Activated T-helper 9 cell treated with anti-CD3 and anti-CD28 coated beads, Interleukin-2, amount 50 U/mL, for 16 hours (primary cell): ENCODE results near the gene HOXC4.

Source experiments
- DNase-seq: peaks from one replicate; pipeline ENCODE4 v3.0.0-alpha.2; 2020; ENCODE audit warnings: low read depth

The HOXC4 gene

DNA sequence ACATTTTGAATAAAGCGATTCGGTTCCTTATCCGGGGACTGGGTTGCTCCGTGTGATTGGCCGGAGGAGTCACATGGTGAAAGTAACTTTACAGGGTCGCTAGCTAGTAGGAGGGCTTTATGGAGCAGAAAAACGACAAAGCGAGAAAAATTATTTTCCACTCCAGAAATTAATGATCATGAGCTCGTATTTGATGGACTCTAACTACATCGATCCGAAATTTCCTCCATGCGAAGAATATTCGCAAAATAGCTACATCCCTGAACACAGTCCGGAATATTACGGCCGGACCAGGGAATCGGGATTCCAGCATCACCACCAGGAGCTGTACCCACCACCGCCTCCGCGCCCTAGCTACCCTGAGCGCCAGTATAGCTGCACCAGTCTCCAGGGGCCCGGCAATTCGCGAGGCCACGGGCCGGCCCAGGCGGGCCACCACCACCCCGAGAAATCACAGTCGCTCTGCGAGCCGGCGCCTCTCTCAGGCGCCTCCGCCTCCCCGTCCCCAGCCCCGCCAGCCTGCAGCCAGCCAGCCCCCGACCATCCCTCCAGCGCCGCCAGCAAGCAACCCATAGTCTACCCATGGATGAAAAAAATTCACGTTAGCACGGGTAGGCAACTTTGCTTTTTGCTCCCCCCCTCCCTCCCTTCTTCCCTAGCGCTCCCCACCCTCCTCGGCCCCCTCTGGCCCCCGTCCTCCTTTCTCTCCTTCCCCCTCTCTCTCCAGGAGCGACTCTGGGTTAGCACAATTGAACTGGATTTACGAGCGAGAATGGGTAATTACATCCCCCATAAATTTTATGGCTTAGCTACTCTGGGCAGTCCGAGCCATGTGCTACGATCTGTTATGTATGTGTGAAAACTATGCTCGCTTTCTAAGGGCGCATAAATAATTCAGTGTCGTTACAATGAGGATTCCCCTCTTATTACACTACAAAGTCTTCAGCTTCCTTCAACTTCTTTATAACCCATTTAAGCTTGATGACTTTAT lies at the start of gene HOXC4:
Gene HOXC4, plus strand, starts transcription at position 85 of the 991 bp plus-strand sequence. Its CDS starts 88 bp downstream, at position 173.
- no peak for DNase-seq

DNA sequence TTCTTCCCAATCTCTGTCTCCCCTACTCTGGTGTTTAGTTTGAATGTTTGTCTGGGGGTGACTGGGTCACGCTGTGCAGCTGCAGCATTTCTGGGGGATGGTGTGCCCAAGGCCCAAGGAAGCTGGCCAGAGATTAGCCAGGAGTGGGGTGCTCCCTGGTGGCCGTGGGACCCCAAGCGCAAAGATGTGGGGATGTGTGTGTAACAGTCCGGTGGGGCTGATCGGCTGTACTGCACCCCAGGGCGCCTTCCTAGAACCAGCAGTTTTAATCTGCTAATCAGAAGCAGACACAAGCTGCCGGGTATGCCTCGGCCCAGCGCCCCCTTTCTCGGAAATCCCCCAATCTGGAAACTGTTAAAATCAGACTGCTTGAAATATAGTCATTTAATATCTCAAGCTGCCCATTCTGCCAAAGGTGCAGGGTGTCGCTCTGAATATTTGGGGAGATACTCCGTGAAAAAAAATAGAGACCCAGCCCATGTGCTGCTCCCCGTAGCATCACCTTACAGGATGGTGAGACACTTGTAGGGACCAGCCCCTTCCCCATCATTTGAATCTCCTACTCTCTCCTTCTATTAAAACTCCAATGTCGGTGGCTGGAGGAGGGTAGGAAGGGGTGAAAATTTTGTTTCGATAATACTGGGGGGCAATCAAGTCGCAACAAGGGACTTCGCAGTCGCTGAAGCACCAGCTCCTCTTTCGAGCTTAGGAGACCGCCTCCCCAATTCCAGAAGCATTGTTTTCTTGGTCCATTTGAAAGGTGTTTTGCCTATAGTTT lies 49.4 kb upstream of the HOXC4 start:
- DNase-seq = no peak

DNA sequence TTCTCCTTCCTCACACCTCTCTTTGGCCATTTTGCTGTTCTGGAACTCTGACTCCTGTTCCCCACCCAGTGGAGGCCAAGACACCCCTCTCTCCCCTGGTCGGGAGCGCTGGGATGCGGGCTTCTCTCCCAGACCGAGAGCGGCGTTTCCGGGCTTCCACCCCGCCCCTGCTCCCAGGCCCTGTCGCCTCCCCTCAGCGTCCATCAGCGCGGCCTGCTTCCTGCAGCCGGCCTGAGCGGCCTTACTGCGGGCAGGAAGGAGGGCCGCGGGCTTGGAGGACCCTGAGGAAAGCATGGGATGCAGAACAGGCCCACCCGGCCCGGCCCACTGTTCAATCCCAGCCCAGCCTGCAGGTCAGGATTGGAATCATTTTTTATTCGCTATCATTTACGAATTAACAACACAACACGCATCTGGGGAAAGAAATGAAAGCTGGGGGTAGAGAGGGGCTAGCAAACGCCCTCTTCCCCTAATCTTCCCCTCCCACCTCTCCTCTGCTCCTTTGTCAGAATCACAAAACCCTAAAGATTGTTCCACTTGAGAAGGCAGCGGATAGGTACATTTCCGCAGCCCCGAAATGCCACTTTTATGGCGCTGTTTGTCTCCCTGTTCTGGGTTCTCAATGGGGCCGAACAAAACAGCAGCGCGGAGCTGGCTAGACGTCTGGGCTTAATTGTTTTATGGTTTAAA lies 48.6 kb upstream of the HOXC4 start:
- no peak for DNase-seq

DNA sequence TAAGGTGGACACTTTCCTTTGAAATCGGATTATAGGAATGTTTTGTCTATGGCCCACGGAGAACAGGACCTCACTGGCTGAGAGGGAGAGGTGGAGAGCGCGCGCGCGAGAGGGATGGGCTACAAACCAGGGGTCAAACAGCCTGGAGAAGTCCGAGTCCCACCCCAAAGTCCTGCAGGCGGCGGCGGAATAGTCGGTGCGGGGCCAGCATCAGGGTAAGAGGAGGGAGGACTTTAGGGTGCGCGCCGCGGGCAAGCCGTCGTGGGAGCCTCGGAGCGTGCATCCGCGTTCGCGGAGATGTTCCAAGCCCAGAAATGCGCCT lies 48.1 kb upstream of the HOXC4 start:
- no peak for DNase-seq

- peak; percentile 74 for DNase-seq
These were observed 47.6 kb upstream of the HOXC4 start for GRCh38 chr12:54005853-54006558.

DNA sequence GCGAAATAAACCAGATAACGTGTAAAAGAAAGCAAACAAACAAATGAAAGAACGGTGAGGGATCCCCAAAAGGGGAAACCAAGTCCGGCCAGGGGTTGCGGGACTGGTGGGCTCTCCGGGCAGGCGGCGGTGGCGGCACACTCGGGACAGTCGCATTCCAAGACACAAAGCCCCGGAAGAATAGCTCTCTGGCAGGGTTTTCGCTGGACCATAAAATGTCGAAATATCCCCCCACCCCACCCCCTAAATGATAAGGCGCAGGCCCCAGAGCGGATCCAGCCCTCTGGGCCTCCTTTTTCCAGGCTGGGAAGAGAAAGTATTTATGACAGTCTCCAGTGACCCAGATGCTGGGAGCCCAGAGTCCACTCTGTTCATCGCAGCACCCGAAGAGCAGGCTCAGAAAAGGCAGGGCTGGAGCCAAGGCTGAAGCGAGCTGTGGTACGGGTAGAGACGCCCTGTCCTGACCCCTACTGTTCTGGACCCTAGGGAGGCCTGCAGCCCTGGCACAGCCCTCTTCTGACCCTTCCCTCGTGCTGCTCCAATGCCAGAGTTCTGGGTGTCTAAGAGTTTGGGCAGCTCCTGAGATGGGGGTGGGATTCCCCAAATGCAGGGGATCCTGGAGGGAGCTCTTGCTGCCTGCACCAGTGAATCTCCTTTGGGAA lies 46.9 kb upstream of the HOXC4 start:
- DNase-seq = no peak

- DNase-seq = no peak
These were observed 45.9 kb upstream of the HOXC4 start for GRCh38 chr12:54007538-54008259.

DNA sequence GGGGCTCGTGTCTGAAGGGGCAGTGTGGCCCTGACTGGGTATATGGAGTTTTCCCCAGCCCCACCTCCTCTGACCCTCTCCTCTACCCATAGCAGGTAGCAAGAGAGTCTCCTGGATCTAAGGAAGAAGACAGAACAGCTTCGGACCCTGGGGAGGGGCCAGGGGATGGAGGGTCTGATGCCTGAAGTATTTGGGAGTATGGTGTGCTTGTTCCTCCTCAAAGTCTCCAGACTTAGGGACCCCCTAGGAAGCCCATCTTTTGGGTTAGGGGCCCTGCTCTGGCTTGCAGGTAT lies 45.4 kb upstream of the HOXC4 start:
- no peak for DNase-seq

GRCh38 chr12:54009171-54010052 lies 44.2 kb upstream of the HOXC4 start:
- no peak for DNase-seq

- DNase-seq = no peak
These were observed 43.3 kb upstream of the HOXC4 start for GRCh38 chr12:54010053-54010971.

GRCh38 chr12:54010972-54011664 lies 42.5 kb upstream of the HOXC4 start:
- no peak for DNase-seq

DNA sequence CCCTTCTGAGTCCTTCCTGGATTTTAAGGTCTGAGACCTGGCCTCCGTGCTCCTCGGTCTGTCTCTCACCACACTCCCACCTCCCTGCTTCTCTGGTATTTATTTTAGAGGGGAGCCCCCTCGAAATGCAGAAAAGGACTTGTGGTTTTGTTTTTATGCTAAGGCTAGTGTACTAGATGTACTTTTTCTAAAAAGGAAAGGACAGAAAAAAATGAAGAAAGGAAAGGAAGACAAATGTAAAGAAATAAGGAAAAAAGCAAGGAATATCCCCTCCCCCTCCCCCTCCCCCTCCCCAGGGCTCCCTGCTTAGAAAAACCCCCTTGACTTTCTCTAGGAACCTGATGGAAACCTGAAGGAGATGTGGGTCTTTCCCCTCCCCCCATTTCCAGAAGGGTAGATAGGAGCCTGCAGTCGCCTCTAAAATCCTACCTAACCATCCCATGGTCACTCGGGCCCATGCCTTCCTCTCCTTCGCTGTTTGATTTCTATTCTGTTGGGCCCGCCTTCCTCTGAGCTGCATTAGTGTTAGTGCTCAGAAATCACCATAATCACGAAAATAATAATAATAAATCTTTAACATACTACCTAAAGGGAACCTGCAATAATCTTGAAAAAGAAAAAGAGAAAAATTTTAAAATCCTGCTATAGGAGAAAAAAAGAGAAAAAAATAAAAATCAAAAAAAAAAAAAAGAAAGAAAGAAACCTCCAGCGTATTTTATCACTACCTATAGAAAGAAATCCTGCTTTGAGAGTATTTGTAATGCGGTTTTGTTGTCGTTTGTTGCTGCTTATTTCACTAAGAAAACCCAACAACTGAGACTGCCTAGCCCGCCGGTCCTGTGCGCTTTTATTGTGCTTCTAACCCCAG lies 41.7 kb upstream of the HOXC4 start:
- no peak for DNase-seq

DNA sequence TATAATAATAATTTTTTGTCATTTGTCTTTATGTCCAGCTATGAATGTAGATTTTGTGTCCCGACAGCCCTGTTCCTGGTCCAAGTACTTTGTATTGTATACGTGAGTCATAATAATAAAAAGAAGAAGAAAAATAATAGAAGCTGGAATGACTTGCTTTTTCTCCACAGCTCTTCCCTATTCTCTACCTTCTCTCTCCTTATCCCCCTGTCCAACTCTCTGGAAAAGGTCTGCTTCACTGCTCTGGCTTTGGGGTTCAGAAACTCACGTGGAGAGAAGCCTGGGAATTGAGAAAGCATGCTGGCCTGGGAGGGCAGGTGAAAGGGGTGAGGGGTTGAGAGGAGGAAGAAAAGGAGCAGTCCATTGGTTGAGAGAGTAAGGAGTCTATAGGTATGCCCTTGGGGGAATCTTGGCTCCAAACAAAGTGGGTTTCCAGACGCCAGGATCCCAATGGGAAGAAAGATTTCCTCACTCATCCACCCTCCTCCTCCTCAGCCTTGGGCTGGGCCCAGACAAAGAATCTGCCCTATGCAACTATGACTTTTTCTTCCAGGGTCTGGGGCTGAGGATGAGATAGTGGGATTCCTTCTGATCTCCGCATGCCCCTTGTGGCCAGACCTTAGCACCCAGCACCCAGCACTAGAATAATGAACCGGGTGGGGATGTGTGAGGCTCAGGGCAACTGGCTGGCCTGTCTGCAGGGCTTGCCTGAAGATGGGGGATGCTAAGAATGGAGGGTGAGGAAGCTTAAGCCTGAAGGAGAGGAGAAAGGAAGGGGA lies 40.8 kb upstream of the HOXC4 start:
- no peak for DNase-seq

GRCh38 chr12:54014377-54015017 lies 39.1 kb upstream of the HOXC4 start:
- DNase-seq = no peak

GRCh38 chr12:54015018-54015931 lies 38.4 kb upstream of the HOXC4 start:
- DNase-seq = no peak
